OCI-LY3 (cell line): ENCODE results near the gene CALHM4.
A peak's percentile ranks its signal among the peaks of the same experiment; 100 is the strongest.

Experiments
- H2AFZ ChIP-seq: fragments of 200-600, 300-600 bp; shearing (Covaris generic); 2 replicates; pipeline ENCODE4 v1.6.0; 2014; ENCODE audit warnings: antibody characterized with exemption, low read depth, low read length
- H3K27ac ChIP-seq: fragments of 200-600, 300-600 bp; sonication (generic); 2 replicates; pipeline ENCODE4 v1.5.1; 2014; ENCODE audit warnings: mild to moderate bottlenecking, low read length, moderate library complexity, mixed read lengths
- H3K27me3 ChIP-seq: fragments of 200-600, 300-600 bp; sonication (generic); 2 replicates; pipeline ENCODE4 v1.6.1; 2014; ENCODE audit warnings: low read depth, low read length, mixed read lengths
- H3K36me3 ChIP-seq: fragments of 200-600, 300-600 bp; sonication (generic); replicated peaks from 2 replicates; pipeline ENCODE3; 2014; ENCODE audit warnings: low read depth, low read length, mixed read lengths
- H3K4me1 ChIP-seq: fragments of 300-600, 200-600 bp; sonication (generic); 2 replicates; pipeline ENCODE4 v1.6.1; 2014; ENCODE audit warnings: low read length, mixed read lengths
- H3K4me2 ChIP-seq: fragments of 200-600, 300-600 bp; sonication (generic); 2 replicates; pipeline ENCODE4 v1.6.1; 2014; ENCODE audit warnings: low read length, mixed read lengths
- H3K4me3 ChIP-seq: fragments of 300-600, 200-600 bp; sonication (generic); 2 replicates; pipeline ENCODE4 v1.5.1; 2014; ENCODE audit warnings: antibody characterized with exemption, mild to moderate bottlenecking, low read length, moderate library complexity
- H3K79me2 ChIP-seq: fragments of 300-600, 200-600 bp; shearing (Covaris generic); 2 replicates; pipeline ENCODE4 v1.6.1; 2014; ENCODE audit warnings: mild to moderate bottlenecking, low read length, mixed read lengths
- H3K9ac ChIP-seq: fragments of 300-600, 200-600 bp; shearing (Covaris generic); 2 replicates; pipeline ENCODE4 v1.6.0; 2014; ENCODE audit warnings: mild to moderate bottlenecking, low read length, moderate library complexity
- H3K9me3 ChIP-seq: fragments of 200-600, 300-600 bp; shearing (Covaris generic); 2 replicates; pipeline ENCODE4 v1.6.1; 2014; ENCODE audit warnings: low read length, mixed read lengths; ENCODE audit not compliant: insufficient read depth
- H4K20me1 ChIP-seq: fragments of 200-600, 300-600 bp; sonication (generic); 2 replicates; pipeline ENCODE4 v1.6.1; 2016; ENCODE audit warnings: low read length, mixed read lengths; ENCODE audit not compliant: insufficient read depth
- CTCF ChIP-seq: fragments of 200-600, 300-600 bp; sonication (generic); IDR thresholded peaks from 2 replicates; pipeline ENCODE4 v1.5.1; 2014; ENCODE audit warnings: antibody characterized with exemption, low read length, low read depth
- EZH2phosphoT487 ChIP-seq: fragments of 200-600 bp; shearing (Covaris generic); IDR thresholded peaks from 2 replicates; pipeline ENCODE4 v1.6.1; 2018; ENCODE audit warnings: antibody characterized with exemption, mixed run types, low read depth

Gene CALHM4

DNA sequence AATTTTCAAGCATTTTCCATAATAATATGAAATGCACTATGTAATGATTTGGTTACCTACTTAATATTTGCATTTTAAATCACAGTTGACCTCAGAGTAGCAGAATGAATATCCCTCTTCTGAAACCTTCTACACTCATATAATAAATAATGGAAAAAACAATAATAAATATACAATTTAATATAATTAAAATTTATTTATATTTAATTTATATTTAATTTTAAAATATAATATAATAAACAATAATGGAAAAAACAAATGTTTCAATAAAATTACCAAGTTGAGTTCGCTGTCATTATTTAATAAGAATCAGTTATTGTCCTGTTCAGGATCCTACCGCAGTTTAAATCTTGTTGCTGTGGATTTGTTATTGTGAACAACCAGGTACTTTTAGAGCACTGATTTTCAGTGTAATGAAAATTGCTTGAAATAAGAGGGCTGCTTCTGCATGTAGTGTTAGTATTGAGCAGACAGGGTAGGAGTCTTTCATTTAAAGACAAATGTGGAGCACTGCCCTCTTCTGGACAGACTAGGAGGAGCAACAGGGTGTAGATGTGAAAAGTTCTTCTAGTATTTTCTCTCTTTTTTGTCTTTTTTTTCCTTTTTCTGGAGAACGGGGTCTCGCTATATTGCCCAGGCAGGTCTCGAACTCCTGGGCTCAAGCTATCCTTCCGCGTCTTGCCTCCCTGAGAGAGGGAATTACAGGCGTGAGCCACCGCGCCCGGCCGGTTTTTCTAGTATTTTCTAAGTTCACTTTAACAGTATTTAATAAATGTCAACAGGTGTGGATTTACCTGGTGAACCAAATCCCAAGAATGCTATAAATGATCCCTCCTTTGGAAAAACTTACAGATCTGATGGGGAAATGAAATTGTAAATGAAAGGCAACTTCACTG, 21.6 kb upstream of the CALHM4 start:
- Histone ChIP-seq H3K79me2 (no peaks in the 10 kb centered on the region), H3K27me3 (no peaks in the 10 kb centered on the region), H3K9me3 (no peaks in the 10 kb centered on the region), H3K36me3 (no peaks in the 10 kb centered on the region), H3K9ac (no peak overlapping the region), H3K4me1 (peaks cover 38% of the 10 kb centered on the region), H3K4me3 (no peak overlapping the region), H3K27ac (no peak overlapping the region), H4K20me1 (no peaks in the 10 kb centered on the region), H2AFZ (no peak overlapping the region), H3K4me2 (peak overlapping the region; percentile 28)
- TF ChIP-seq CTCF: peak; percentile 62
- TF ChIP-seq EZH2phosphoT487: no peak

DNA sequence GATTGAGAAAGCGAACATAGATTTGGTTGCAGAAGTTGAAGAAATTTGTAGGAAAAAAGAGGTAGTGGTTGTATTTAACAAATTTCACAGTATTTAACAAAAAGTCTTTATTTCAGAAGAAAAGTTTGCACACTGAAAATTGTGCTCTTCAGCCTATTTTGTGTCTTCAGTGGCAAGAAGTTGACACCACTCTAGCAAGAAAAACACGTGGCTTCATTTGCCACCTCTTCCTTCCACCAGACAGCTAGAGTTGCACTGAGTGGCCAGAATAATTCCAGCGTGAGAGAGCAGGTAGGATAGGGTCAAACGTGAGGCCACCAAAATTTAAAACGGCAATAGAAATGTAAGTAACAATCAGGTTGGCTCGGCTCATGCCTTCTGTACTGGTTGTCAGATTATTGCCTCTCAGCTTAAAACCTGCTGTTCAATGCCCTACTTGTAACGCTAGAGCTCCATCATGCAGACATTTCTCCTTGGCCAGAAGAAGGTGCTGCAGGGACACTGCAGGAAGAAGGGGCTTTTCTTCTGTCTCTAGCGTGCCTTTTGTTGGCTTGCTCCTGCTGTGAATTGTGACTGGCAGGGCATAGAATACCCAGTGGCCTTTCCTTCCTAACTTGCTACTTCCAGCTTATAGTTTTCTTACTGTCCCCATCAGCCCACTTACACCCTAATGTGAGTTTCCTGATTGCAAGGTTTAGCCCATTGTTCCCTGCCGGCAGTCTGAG, 20.2 kb upstream of the CALHM4 start:
- Histone ChIP-seq H3K4me2 (no peak overlapping the region), H3K4me1 (peaks cover 28% of the 10 kb centered on the region), H4K20me1 (no peaks in the 10 kb centered on the region), H3K9me3 (no peaks in the 10 kb centered on the region), H3K27me3 (no peaks in the 10 kb centered on the region), H3K27ac (no peak overlapping the region), H2AFZ (no peak overlapping the region), H3K36me3 (no peaks in the 10 kb centered on the region), H3K9ac (no peak overlapping the region), H3K4me3 (no peak overlapping the region), H3K79me2 (no peaks in the 10 kb centered on the region)
- TF ChIP-seq CTCF: no peak
- TF ChIP-seq EZH2phosphoT487: no peak

DNA sequence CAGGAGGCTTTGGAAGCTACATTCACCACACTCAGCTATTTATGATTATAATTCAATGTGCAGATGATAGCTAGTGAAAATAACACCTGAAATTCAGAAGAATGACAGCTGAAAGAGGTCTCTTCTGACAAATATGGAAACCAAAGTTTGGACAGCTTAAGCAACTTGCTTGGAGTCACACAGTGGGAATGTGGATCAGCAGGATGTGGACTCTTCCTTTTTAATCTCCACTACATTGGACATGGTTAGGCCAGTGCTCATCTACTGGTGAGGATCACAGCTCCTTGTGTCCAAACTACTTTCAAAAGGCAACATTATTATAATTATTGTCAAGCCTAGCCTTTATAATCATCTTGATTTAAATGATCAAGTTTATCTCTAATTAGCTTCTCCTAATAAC, 18.4 kb upstream of the CALHM4 start:
- H2AFZ ChIP-seq: no peak overlapping the region
- no peaks in the 10 kb centered on the region for H4K20me1 ChIP-seq
- H3K4me2 ChIP-seq: no peak overlapping the region

More for the DNA sequence above, 18.4 kb upstream of the CALHM4 start:
- peaks cover 16% of the 10 kb centered on the region for H3K4me1 ChIP-seq
- H3K79me2 ChIP-seq: no peaks in the 10 kb centered on the region
- no peak overlapping the region for H3K9ac ChIP-seq
- no peak overlapping the region for H3K4me3 ChIP-seq
- no peak overlapping the region for H3K27ac ChIP-seq
- TF ChIP-seq CTCF: no peak
- TF ChIP-seq EZH2phosphoT487: no peak
- no peaks in the 10 kb centered on the region for H3K9me3 ChIP-seq
- H3K36me3 ChIP-seq: no peaks in the 10 kb centered on the region
- no peaks in the 10 kb centered on the region for H3K27me3 ChIP-seq
